Activated CD4-positive, alpha-beta T cell treated with anti-CD3 and anti-CD28 coated beads for 1 hour (primary cell): ENCODE measurements around the gene MGMT.

Source experiments
- DNase-seq: peaks from one replicate; pipeline ENCODE4 v3.0.0-alpha.2; 2020

The MGMT gene

GRCh38 chr10:129659508-129660268 lies 192.6 kb downstream of the MGMT start:
- no peak for DNase-seq

GRCh38 chr10:129660569-129660968 lies 193.5 kb downstream of the MGMT start:
- no peak for DNase-seq

- no peak for DNase-seq
Observed at GRCh38 chr10:129662426-129662825, 195.4 kb downstream of the MGMT start.

GRCh38 chr10:129670124-129670523 lies 203.1 kb downstream of the MGMT start:
- no peak for DNase-seq

- no peak for DNase-seq
Observed at GRCh38 chr10:129673292-129673691, 206.3 kb downstream of the MGMT start.

- no peak for DNase-seq
Observed at GRCh38 chr10:129675027-129675769, 208.2 kb downstream of the MGMT start.

- DNase-seq = no peak
Observed at GRCh38 chr10:129676014-129676413, 209.0 kb downstream of the MGMT start.

GRCh38 chr10:129677377-129677927 lies 210.4 kb downstream of the MGMT start:
- no peak for DNase-seq

GRCh38 chr10:129678186-129678585 lies 211.1 kb downstream of the MGMT start:
- DNase-seq = no peak

- no peak for DNase-seq
Observed at GRCh38 chr10:129679207-129679606, 212.2 kb downstream of the MGMT start.

GRCh38 chr10:129680661-129681344 lies 213.8 kb downstream of the MGMT start:
- no peak for DNase-seq

GRCh38 chr10:129681856-129682255 lies 214.8 kb downstream of the MGMT start:
- no peak for DNase-seq

- DNase-seq = no peak
Observed at GRCh38 chr10:129683519-129683918, 216.5 kb downstream of the MGMT start.

GRCh38 chr10:129683920-129684319 lies 216.9 kb downstream of the MGMT start:
- no peak for DNase-seq

- DNase-seq = no peak
Observed at GRCh38 chr10:129685271-129685670, 218.2 kb downstream of the MGMT start.

GRCh38 chr10:129689671-129690071 lies 222.6 kb downstream of the MGMT start:
- DNase-seq = no peak

GRCh38 chr10:129690248-129691070 lies 223.4 kb downstream of the MGMT start:
- no peak for DNase-seq

GRCh38 chr10:129692695-129693094 lies 225.7 kb downstream of the MGMT start:
- DNase-seq = no peak

- no peak for DNase-seq
Observed at GRCh38 chr10:129693382-129693781, 226.3 kb downstream of the MGMT start.

- DNase-seq = no peak
Observed at GRCh38 chr10:129694184-129694583, 227.1 kb downstream of the MGMT start.

GRCh38 chr10:129694691-129695243 lies 227.7 kb downstream of the MGMT start:
- no peak for DNase-seq

GRCh38 chr10:129695671-129696070 lies 228.6 kb downstream of the MGMT start:
- no peak for DNase-seq
